22Rv1 (cell line): ENCODE measurements around the gene BGLAP.

Experiments used
- H3K27ac ChIP-seq: fragments of 450-650 bp; 2 replicates; pipeline ENCODE4 v1.5.1; 2017
- ZFX ChIP-seq: fragments of 450-650 bp; IDR thresholded peaks from 2 replicates; pipeline ENCODE4 v1.6.1; 2017; ENCODE audit warnings: antibody characterized with exemption, borderline replicate concordance
- TF ChIP-seq, protein P1 (sequence below): fragments of 450-650 bp; IDR thresholded peaks from 2 replicates; pipeline ENCODE4 v1.5.1; 2017; ENCODE audit warnings: mild to moderate bottlenecking

Gene BGLAP

GRCh38 chr1:156226782-156227181 lies 15.2 kb upstream of the BGLAP start:
- TF ChIP-seq ZFX: no peak
- TF ChIP-seq, protein P1, sequence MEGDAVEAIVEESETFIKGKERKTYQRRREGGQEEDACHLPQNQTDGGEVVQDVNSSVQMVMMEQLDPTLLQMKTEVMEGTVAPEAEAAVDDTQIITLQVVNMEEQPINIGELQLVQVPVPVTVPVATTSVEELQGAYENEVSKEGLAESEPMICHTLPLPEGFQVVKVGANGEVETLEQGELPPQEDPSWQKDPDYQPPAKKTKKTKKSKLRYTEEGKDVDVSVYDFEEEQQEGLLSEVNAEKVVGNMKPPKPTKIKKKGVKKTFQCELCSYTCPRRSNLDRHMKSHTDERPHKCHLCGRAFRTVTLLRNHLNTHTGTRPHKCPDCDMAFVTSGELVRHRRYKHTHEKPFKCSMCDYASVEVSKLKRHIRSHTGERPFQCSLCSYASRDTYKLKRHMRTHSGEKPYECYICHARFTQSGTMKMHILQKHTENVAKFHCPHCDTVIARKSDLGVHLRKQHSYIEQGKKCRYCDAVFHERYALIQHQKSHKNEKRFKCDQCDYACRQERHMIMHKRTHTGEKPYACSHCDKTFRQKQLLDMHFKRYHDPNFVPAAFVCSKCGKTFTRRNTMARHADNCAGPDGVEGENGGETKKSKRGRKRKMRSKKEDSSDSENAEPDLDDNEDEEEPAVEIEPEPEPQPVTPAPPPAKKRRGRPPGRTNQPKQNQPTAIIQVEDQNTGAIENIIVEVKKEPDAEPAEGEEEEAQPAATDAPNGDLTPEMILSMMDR: no peak
- H3K27ac ChIP-seq: no peak overlapping the region

- no peak for TF ChIP-seq ZFX
- TF ChIP-seq, protein P1: no peak
- H3K27ac ChIP-seq: no peak overlapping the region
Measured at GRCh38 chr1:156228501-156228900, 13.5 kb upstream of the BGLAP start.

DNA sequence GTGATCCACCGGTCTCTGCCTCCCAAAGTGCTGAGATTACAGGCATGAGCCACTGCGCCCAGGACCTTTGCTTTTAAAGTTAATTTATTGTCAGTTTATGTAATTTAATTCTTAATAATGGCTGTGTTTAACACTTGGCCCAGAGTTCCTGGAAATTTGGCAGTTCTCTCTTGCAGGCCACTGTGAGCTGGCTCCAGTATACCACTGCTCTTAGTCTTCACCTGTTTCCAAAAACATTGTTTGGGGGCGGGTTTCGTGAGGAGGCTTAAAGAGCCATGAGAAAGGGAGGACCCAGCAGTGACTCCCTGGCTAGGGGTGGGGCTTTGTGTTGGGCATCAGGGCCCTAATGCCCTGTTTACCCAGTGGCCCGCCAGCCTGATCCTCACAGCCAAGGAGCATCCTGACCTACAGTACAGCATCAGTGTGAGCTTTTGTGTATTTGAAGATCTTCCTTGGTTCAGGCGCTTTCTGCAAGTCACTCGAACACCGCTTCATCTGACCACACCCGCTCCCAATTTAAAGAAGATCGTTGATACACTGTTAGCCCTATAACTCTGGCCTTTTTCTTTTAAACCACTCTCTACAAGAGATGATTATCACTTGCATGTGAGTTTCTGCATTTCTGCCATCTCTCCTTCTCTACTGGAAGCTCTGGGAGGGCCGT lies 12.0 kb upstream of the BGLAP start:
- TF ChIP-seq ZFX: no peak
- TF ChIP-seq, protein P1: no peak
- H3K27ac ChIP-seq: no peak overlapping the region

- H3K27ac ChIP-seq: no peak overlapping the region
- TF ChIP-seq, protein P1: no peak
- no peak for TF ChIP-seq ZFX
Measured at GRCh38 chr1:156230473-156230837, 11.5 kb upstream of the BGLAP start.

DNA sequence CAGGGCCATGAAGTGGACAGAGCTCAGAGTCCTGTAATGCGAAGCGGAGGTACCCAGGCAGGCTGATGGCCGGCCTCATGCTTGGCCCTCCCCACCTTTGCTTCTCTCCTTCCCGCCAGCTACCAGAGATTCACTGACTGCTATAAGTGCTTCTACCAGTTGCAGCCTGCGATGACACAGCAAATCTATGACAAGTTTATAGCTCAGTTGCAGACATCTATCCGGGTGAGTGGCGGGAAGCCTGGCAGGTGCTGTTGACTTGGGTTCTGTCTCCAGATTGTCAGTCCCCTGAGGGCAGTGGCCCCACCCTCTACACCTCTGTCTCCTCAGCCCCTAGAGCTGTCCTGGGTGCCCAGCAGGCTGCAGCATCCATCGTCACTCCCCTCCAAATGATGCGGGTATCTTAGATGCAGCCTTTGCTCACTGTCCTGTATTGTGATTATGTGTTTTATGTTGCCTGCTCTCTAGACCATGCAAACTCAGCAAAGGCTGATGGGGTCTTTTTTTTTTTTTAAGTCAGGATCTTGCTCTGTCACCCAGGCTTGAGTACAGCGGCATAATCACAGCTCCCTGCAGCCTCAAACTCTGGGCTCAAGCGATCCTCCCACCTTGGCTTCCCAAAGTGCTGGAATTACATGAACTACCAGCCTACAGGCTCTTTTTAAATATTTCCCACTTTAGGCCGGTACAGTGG lies 9.6 kb upstream of the BGLAP start:
- TF ChIP-seq ZFX: no peak
- TF ChIP-seq, protein P1: no peak
- 0 out of 2 replicates have a peak overlapping the region, but pooled peaks have one; percentile 7 for H3K27ac ChIP-seq

GRCh38 chr1:156233426-156234127 lies 8.4 kb upstream of the BGLAP start:
- H3K27ac ChIP-seq: no peak overlapping the region
- TF ChIP-seq, protein P1: no peak
- TF ChIP-seq ZFX: no peak

- TF ChIP-seq, protein P1: no peak
- no peak for TF ChIP-seq ZFX
- H3K27ac ChIP-seq: no peak overlapping the region
Measured at GRCh38 chr1:156236164-156236563, 5.8 kb upstream of the BGLAP start.
